SK-N-SH (cell line): ENCODE results near the gene DSCAML1.

Experiments used
- FOXM1 ChIP-seq: IDR thresholded peaks from 2 replicates; pipeline ENCODE4 v1.4.0; 2012; ENCODE audit warnings: low read depth, mild to moderate bottlenecking
- POLR2AphosphoS5 ChIP-seq: IDR thresholded peaks from 2 replicates; pipeline ENCODE4 v1.6.1; 2012; ENCODE audit warnings: low read depth, low read length
- TAF1 ChIP-seq: IDR thresholded peaks from 2 replicates; pipeline ENCODE4 v1.6.1; 2012; ENCODE audit warnings: low read depth, mild to moderate bottlenecking, low read length, moderate library complexity, borderline replicate concordance

- TF ChIP-seq TAF1 (no peak), POLR2AphosphoS5 (no peak), FOXM1 (no peak)
Measured at GRCh38 chr11:117428856-117429229, 368.2 kb downstream of the DSCAML1 start.
